Adipose tissue (tissue), 3 donors: ENCODE results near the gene IL17RB. TPM values are rescaled to one million over a fixed set of nuclear protein-coding genes. Genes with fewer than 3 reads are reported as not detected.

Experiments
- H3K27ac ChIP-seq: one replicate; pipeline ENCODE4 v1.5.1; 2013; ENCODE audit warnings: low read depth, low read length
- WGBS, 3 donors: extraction: QIAGEN DNeasy Blood & Tissue Kit; methylation state at CpG; one replicate each; pipeline ENCODE4 v1.1.7; 2013; 5-methylcytosine and 5-hydroxymethylcytosine counted together
- polyA plus RNA-seq, 3 donors: library from polyadenylated mRNA; stranded (reverse); fragments of 200-250 nt; gene quantifications; one replicate each; pipeline ENCODE4 v1.2.3, GENCODE V29; 2013
- donor health status: healthy with polysubstance abuse.
- donor health status: Bipolar disorder and iron deficiency.
- donor health status: healthy.

Gene IL17RB
- polyA plus RNA-seq, 3 donors: 0.22 to 3.5 (median 0.46) TPM

DNA sequence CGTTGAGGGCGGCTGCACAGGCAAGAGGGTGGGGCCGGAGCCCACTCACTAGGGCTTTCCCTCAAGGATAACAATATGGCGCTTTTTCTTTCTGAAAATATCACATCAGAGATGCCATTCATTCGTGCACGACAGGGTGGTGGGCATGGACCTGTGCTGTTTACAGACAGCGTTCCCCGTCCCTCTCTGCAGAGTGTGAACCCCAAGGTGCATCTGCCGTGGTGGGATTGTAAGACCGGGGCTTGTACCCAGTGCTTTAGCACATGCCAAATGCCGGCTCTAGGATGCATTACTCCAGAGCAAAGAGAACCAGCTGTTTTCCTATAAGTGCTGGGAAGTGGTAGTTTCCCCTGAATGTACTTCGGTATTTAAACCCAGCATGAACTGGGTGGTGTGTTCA, 37.1 kb upstream of the IL17RB start:
- 86 to 89% (median 88%) methylated on average over 12 of the region's 12 CpGs for WGBS, 3 donors
- no peak overlapping the region for H3K27ac ChIP-seq

GRCh38 chr3:53809764-53810400, 36.5 kb upstream of the IL17RB start:
- 83 to 90% (median 85%) methylated on average over 28 of the region's 28 CpGs for WGBS, 3 donors
- H3K27ac ChIP-seq: no peak overlapping the region

- 91 to 93% (median 92%) methylated on average over 24 of the region's 24 CpGs for WGBS, 3 donors
- no peak overlapping the region for H3K27ac ChIP-seq
Observed at GRCh38 chr3:53811143-53811927, 35.0 kb upstream of the IL17RB start.

DNA sequence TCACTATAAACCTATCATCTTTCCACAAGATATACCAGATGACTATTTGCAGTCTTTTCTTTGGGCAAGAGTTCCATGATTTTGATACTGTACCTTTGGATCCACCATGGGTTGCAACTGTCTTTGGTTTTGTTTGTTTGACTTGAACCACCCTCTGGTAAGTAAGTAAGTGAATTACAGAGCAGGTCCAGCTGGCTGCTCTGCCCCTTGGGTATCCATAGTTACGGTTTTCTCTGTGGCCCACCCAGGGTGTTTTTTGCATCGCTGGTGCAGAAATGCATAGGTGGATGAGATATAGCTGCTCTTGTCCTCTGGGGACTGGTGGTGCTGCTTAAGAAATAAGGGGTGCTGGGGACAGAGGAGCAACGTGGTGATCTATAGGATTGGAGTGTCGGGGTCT, 33.9 kb upstream of the IL17RB start:
- 73 to 79% (median 75%) methylated on average over 4 of the region's 4 CpGs for WGBS, 3 donors
- H3K27ac ChIP-seq: no peak overlapping the region

DNA sequence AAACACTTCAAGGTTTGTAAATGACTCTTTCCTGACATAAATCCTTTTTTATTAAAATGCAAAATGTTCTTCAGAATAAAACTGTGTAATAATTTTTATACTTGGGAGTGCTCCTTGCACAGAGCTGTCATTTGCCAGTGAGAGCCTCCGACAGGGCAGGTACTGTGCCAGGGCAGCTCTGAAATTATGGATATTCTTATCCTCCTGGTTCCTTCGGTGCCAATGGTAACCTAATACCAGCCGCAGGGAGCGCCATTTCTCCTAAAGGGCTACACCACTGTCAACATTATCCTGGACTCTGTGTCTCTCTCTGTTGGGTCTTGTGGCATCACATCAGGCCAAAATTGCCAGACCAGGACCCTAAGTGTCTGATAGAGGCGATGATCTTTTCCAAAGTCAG, 33.1 kb upstream of the IL17RB start:
- WGBS, 3 donors: 87 to 90% (median 90%) methylated on average over 5 of the region's 5 CpGs
- H3K27ac ChIP-seq: no peak overlapping the region

DNA sequence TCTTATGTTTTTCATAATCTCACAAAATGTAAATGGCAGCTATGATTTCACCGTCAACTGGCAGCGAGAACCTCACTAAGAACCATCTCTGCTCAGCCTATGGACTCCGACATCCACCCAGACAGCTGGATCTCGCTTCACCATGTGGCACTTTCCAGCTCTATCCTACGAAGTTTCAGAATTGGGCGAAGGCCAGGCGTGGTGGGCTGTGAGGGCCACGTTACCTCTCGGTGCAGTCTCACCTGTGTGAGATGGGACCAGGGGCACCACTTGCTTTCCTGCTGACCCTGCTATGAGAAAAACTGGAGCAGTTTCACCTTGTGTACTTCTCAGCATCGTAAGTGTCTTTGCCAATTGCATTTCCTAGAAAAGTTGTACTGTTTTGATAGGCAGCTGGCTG, 32.5 kb upstream of the IL17RB start:
- WGBS, 3 donors: 85 to 89% (median 89%) methylated on average over 10 of the region's 10 CpGs
- no peak overlapping the region for H3K27ac ChIP-seq

DNA sequence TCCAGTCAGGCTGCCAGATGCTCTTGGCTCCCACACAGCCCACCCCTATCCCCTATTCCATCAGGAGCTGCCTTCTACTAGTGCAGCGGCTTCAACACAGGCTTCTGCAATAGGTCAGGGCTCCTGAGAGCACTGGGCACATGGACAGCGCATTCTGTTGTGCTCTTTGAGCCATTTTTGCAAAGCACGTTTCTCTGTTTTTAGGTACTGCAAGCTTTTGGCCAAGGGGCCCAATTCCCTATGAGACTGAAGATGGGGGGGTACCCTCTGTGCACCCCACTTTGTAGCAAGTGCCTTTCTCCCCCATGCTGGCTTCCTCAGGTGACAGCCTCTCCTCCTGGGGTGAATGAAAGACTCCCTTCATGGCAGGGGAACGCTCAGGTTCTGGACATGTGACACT, 31.3 kb upstream of the IL17RB start:
- H3K27ac ChIP-seq: no peak overlapping the region
- 79 to 94% (median 90%) methylated on average over 4 of the region's 4 CpGs for WGBS, 3 donors

GRCh38 chr3:53815651-53816050, 30.7 kb upstream of the IL17RB start:
- 93 to 96% (median 93%) methylated on average over 7 of the region's 7 CpGs for WGBS, 3 donors

GRCh38 chr3:53816425-53816824, 29.9 kb upstream of the IL17RB start:
- no peak overlapping the region for H3K27ac ChIP-seq
- WGBS, 3 donors: 71 to 83% (median 79%) methylated on average over 4 of the region's 4 CpGs

More at GRCh38 chr3:53815651-53816050, 30.7 kb upstream of the IL17RB start:
- H3K27ac ChIP-seq: no peak overlapping the region

DNA sequence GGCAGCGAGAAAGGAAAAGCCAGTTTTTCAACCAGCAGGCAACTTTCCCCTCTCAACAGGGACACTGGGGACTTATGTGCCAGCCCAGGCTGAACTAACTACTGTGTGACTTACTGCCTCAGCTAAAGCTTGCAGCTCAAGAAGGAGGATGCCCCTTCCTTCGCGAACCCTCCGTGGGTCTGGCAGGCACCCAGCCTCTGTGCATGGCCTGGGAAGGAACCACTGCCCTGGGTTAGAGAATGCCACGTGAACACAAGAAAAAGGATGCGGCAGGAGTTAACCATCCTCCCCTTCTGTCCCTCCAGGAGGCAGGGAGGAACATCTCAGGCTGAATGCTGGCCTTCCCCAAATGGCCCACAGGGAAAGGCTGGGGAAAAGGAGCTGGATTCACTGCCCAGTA, 29.2 kb upstream of the IL17RB start:
- no peak overlapping the region for H3K27ac ChIP-seq
- WGBS, 3 donors: 80 to 88% (median 81%) methylated on average over 6 of the region's 6 CpGs

- H3K27ac ChIP-seq: no peak overlapping the region
- WGBS, 3 donors: 65 to 83% (median 79%) methylated on average over 17 of the region's 17 CpGs
Observed at GRCh38 chr3:53817809-53818208, 28.6 kb upstream of the IL17RB start.

- H3K27ac ChIP-seq: no peak overlapping the region
- 76 to 84% (median 80%) methylated on average over 14 of the region's 14 CpGs for WGBS, 3 donors
Observed at GRCh38 chr3:53818221-53819162, 27.9 kb upstream of the IL17RB start.

GRCh38 chr3:53819163-53819868, 27.1 kb upstream of the IL17RB start:
- WGBS, 3 donors: 89 to 93% (median 90%) methylated on average over 12 to 14 of the region's 14 CpGs
- H3K27ac ChIP-seq: no peak overlapping the region

DNA sequence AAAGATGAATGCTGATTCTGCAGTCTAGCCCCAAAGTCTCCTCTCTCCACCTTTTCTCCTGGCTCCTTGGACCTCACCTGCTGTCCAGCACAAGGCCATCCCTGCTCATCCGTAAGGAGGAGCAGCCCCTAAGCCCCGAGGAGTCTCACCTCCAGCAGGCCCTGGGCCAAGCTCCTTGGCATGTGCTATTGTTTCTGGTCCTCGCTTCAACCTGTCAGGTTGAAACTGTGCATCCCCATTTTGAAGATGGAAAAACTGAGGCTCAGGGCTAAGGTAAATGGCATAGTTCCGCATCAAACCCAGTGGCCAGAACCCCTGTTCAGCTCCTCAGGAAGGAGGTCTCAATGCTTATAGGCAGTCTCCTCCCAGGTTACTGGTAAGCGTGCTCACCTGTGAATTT, 26.3 kb upstream of the IL17RB start:
- no peak overlapping the region for H3K27ac ChIP-seq
- 92 to 95% (median 93%) methylated on average over 5 of the region's 5 CpGs for WGBS, 3 donors

DNA sequence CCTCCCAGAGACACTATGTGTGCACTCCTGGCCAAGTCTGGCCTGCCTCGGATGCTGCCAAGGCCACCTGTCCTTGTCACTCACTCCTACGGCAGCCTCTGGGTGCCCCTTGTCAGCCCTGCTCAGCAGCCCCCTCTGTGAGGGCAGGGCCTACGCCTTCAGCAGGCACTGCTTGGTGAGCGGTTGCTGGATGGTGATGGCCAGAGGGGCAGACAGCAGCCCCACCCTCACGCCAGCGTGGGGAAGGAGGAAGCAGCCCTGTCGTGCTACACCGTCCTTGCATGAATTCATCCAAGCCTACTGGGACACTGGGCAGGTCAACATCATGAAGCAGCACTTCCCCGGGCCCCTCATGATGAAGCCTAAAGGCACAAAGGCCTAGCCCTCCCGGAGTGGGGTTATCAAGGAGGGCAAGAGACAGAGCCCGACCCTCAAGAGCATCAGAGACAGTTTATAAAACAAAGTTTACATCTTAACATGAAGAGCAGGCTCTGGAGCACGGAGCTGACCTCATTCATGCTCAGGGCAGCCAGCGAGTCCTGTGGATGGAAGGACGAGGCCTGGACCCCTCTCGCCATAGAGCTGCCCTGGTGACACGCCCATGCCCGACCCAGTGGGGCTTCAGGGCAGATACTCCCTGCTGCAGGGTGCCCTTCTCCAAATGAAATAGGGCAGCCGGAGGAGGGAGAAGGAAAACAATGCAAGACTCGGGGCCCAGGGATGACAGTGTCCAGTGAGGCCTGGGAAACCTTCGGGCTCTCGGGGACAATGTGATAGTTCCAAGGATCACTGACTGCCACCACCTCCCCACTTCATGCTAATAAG, 25.4 kb upstream of the IL17RB start:
- H3K27ac ChIP-seq: no peak overlapping the region
- WGBS, 3 donors: 79 to 80% (median 79%) methylated on average over 21 of the region's 21 CpGs

- WGBS, 3 donors: 67 to 76% (median 70%) methylated on average over 5 of the region's 5 CpGs
- H3K27ac ChIP-seq: no peak overlapping the region
Observed at GRCh38 chr3:53821631-53822121, 24.7 kb upstream of the IL17RB start.

DNA sequence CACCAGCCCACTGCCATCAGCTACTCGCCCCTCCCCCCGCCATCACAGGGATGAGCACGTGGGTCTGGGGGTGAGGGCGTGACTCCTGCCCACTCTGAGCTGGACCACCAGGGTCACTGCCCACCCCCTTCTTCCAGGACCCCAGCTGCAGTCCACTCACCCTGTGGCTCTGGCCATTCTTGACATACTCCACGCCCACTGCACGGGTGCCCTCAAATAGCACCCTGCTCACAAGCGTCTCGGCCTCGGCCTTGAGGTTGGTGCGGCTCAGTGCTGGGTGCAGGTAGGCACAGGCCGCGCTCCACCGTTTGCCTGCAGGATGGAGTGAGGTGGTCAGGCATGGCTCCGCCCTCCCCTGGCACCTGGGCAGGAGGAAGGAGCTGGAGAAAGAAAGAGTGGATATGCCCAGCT, 24.0 kb upstream of the IL17RB start:
- H3K27ac ChIP-seq: no peak overlapping the region
- WGBS, 3 donors: 85 to 90% (median 89%) methylated on average over 14 of the region's 14 CpGs
